ENCODE measurements around the gene MFSD2A.
A peak's percentile ranks its signal among the peaks of the same experiment; 100 is the strongest.
"Not testable (repeated sequence)": the region's sequence is repeated elsewhere in the genome, so short reads cannot be mapped to it uniquely, and the experiment has no call there.

Gene MFSD2A

GRCh38 chr1:40007481-40008034, 52.6 kb downstream of the MFSD2A start:
- not testable (repeated sequence) for DNase-seq

- no peak for DNase-seq
Observed at GRCh38 chr1:40011198-40011597, 56.3 kb downstream of the MFSD2A start.

GRCh38 chr1:40014253-40014706, 59.3 kb downstream of the MFSD2A start:
- DNase-seq: no peak

DNA sequence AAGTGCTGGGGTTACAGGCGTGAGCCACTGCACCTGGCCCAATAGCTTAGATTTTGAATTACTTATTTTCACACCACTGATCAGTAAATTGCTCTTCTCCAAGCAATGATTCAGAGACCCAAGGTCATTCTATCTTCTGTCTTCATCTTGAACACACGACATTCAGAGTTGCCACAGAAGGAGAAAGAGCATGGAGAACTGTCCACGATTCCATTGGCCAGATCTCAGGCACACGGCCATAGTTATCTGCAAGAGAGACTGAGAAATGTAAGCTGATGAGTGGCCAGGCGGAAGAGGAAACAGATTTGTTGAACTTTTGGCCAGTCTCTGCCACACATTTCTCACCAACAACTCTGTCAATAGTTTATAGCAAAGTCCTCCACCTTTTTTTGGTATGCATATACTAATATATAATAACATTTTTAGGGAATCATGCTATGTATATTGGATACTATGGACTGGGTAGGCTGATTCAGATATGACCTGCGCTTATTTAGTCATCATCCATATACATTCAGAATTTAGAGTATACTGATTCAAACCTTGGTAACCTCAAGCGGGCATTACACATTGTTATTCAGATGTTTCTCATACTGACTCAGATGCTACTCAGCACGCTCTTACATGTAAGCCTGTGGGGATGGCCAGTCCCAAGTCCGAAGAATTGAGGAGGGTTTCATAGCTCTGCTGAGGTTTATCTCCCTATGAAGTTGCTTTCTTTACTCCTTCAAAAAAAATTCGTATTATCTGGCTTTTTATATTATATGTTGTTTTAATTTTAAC, 60.1 kb downstream of the MFSD2A start:
- DNase-seq: peak; percentile 46

DNA sequence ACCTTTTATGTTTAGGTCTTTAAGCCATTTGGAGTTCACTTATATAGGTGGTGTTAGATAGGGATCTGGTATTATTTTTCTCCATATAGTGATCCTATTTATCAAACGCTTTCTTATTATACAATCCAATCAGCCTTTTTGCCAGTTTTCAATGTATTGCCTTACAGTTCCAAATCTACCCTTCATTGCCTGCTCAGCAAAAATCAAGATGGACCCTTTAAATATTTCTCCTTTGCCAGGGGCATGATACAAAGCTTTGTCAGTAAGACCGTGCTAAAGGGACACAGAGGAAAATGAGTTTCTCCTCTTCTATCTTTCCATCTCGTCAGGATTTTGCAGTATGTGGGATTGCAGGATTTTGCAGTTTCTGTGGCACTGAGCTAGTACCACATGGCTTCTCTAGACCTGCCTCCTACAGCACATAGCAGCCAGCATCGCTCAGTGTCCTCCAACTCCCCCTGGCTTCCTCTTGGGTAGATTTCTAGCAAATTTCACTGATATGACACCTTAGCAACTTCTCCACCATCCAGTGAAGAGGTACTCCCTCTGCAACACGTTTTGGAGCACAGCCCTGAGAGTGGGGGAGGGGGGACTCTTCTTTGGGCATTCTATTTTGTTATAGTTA, 63.1 kb downstream of the MFSD2A start:
- DNase-seq: no peak
